GM10266 (cell line): ENCODE data around the gene MBP.

Experiments used
- DNase-seq: peaks from one replicate; pipeline ENCODE4 v3.0.0; 2012; ENCODE audit errors: extremely low spot score
- TF ChIP-seq, protein P1 (sequence below): IDR thresholded peaks from 2 replicates; pipeline ENCODE4 v1.5.1; 2012; ENCODE audit warnings: mild to moderate bottlenecking, low read depth; ENCODE audit not compliant: control insufficient read depth, insufficient read depth; ENCODE audit errors: missing control alignments

MBP gene

DNA sequence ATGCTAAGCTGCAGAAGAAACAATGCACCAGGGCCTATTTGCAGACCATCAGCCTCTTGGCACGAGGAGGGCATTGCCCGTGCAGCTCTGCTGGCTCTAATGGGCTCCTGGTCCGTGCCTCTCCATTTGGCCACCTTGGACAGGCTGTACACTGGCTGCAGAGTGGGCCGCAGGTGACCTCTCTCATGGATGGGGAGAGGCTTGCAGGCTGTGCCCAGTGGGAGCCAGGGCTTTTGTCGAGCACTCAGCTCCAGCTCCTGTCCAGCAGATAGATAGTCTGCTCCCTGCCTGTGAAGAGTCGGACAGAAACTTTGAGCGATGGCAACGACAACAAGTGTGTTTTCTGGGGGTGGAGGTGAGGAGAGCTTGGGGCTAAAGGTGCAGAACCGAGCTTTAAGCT, 100.9 kb downstream of the MBP start:
- DNase-seq = no peak
- TF ChIP-seq, protein P1, sequence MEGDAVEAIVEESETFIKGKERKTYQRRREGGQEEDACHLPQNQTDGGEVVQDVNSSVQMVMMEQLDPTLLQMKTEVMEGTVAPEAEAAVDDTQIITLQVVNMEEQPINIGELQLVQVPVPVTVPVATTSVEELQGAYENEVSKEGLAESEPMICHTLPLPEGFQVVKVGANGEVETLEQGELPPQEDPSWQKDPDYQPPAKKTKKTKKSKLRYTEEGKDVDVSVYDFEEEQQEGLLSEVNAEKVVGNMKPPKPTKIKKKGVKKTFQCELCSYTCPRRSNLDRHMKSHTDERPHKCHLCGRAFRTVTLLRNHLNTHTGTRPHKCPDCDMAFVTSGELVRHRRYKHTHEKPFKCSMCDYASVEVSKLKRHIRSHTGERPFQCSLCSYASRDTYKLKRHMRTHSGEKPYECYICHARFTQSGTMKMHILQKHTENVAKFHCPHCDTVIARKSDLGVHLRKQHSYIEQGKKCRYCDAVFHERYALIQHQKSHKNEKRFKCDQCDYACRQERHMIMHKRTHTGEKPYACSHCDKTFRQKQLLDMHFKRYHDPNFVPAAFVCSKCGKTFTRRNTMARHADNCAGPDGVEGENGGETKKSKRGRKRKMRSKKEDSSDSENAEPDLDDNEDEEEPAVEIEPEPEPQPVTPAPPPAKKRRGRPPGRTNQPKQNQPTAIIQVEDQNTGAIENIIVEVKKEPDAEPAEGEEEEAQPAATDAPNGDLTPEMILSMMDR = no peak

DNA sequence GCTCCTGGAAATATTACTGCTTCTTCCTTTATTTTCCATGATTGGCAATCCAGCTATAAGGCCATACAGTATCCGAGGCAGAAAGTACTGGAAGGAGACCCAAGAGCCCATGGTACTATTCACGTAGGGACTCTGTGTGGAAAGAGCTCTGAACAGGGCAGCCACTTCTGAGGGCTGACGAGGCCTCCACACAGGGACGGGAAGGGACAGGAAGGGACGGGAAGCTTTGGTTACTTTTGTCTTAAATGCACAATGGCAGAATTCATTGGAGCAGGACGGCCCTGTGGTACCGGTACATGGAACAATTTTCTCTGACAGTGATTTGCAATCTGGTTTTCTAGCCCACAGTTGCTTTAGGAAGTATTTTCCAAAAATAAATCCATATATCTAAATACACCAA, 102.4 kb downstream of the MBP start:
- TF ChIP-seq, protein P1 = no peak
- no peak for DNase-seq

DNA sequence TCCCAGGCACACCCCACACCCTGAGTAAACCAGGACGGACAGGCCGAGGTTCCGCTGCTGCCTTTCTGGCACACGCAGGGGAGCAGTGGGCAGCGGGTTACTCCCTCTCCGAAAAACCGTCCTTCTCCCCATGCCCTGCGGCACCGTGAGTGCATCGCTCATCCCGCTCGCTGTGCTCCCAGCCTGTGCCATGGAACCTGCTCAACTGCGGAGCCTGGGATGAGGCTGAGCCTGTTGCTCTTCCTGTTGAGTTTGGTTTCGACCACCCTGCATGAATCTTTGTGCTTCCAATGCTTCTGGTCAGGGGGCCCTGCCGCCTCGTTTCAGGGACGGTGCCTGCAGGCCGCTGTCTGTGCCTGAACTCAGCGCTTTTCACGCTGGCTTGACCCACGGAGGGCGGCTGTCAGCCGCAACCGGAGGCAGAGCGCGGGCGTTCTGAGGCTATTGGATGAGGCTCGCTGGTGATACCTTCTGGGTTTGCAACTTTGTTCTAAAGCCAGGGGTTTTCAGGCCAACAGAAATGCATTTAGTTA, 106.7 kb downstream of the MBP start:
- no peak for DNase-seq
- TF ChIP-seq, protein P1 = no peak

DNA sequence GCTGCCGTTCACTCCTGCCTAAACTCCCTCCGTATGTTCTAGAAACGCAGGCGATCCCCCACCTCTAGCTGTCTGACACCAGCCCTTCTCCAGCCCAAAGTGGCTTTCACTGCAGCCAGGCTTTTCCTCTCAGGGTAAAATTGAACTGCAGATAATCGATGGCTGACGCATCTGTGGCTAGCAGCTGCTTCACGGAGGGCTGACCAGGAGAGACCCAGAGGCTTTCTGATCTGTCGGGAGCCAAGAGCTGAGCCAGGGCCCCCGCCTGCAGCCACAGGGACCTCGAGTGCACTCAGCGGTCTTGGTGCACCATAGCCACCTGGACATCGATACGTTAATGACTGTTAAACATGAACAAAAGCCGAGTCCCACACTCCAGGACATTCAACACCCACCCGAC, 107.5 kb downstream of the MBP start:
- TF ChIP-seq, protein P1 = no peak
- no peak for DNase-seq

DNA sequence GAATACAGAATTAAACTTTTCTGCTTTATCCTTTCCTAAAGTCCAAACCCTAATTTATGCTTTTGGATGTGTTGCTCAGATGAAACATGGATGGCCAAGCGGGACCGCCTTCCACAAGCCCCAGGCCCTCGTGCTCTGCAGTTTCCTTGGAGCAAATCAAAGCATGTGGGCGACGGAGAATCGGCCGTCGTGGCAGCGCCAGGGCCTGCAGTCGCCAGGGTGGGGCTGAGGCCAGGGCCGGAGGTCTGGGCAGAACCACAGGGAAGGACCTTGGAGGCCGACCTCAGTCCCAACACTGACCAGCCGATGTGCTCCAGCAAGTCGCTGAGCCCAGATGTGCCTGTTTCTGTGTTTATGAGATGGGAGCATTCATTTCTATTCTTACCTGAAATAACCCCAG, 108.1 kb downstream of the MBP start:
- DNase-seq = no peak
- TF ChIP-seq, protein P1 = no peak

DNA sequence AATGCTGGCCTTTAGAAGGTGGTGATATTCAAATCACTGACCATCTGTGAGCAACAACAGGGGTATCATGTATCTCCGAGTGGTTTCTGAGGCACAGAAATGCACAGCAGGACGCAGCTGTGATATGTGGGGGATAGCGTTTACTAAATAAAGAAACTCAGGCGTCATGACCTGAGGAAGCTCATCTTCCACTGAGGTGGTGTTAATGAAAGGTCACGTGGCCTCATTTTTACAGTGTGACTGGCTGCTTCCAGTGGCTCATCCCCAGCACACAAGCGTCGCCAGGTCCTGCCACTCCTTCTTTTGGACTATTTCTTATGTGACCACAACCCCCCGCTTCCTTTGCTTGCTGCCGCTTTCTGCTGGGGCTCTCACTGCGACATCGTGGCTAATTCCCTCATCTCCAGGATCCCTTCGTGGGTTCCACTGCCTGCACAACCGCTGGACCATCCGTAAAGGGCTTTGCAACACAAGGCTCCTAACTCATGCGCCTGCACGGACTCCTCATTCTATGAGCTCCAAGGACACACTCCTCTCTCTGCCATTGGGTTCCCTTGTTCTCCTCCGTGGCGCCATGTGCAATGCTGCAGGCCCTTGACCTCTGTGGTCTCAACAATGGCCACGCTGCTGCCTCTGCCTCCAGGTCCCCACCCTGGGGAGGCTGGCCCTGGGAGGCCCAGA, 109.3 kb downstream of the MBP start:
- DNase-seq = peak; percentile 43
- TF ChIP-seq, protein P1 = no peak

DNA sequence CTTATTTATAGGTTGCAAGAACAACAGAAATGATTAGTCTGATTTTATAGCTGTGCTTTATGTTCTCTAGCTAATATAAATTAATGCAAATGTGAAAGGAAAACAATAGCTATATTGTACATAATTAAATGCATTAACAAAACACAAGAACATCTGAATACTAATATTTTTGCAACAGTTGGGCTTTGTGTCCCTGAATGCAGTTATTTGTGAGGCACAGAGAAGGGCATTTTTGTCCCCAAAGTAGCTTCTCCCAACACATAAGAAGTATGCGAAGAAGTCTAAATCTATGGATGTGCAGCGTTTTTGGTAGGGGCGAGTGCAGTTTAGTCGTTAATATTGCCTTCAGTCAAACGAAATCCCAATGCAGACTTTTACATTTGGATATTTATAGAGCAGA, 110.0 kb downstream of the MBP start:
- TF ChIP-seq, protein P1 = no peak
- DNase-seq = no peak
